Cardiac muscle cell (in vitro differentiated cells and primary cell): Measurements from ENCODE around the gene GPR62. TPM values are rescaled to one million over a fixed set of nuclear protein-coding genes. Genes with fewer than 3 reads are reported as not detected.
A peak's percentile ranks its signal among the peaks of the same experiment; 100 is the strongest.

Experiments used
- DNase-seq, 2 donors: peaks; one replicate each; pipeline versions ENCODE4 v3.0.0 to v3.0.0-alpha.2; 2010 to 2017; ENCODE audit warnings: low read depth in 1 of 2, low spot score in 1 of 2
- H3K27ac ChIP-seq: fragments of 200-600 bp; sonication (generic); 2 replicates; pipeline ENCODE4 v1.5.1; 2016
- H3K27me3 ChIP-seq: fragments of 200-600 bp; sonication (generic); 2 replicates; pipeline ENCODE4 v1.6.0; 2016; ENCODE audit warnings: control low read depth
- H3K36me3 ChIP-seq: fragments of 200-600 bp; sonication (generic); 2 replicates; pipeline ENCODE4 v1.5.1; 2016; ENCODE audit warnings: control low read depth
- H3K4me1 ChIP-seq: fragments of 200-600 bp; sonication (generic); 2 replicates; pipeline ENCODE4 v1.8.1; 2017; ENCODE audit warnings: low read depth, mild to moderate bottlenecking, mixed run types
- H3K4me3 ChIP-seq: fragments of 200-600 bp; sonication (generic); 2 replicates; pipeline ENCODE4 v1.5.1; 2016; ENCODE audit warnings: mild to moderate bottlenecking
- H3K9me3 ChIP-seq: fragments of 200-600 bp; sonication (generic); 2 replicates; pipeline ENCODE4 v1.5.1; 2017; ENCODE audit warnings: low read depth, mild to moderate bottlenecking, control low read depth
- CTCF ChIP-seq: IDR thresholded peaks from 2 replicates; pipeline ENCODE4 v1.5.1; 2012; ENCODE audit warnings: low read depth, mild to moderate bottlenecking, low read length
- polyA plus RNA-seq: library from polyadenylated mRNA; unstranded; fragments of >200 nt; fragmentation: Nextera tagmentation; extraction: Ambion mirVana; gene quantifications from 2 replicates; pipeline ENCODE4 v1.2.1, GENCODE V29; 2016
- total RNA-seq: library from RNA; depleted of rRNA; stranded (reverse); fragments of >200 nt; gene quantifications from 2 replicates; pipeline ENCODE4 v1.2.3, GENCODE V29; 2016

Gene GPR62
- total and polyA plus RNA-seq, 2 experiments from 2014 or later = 0.94 to 1.1 TPM

- peak; percentile 60 to 83 for DNase-seq
- H3K4me1 ChIP-seq = peaks cover 13% of the 10 kb centered on the region
- peak; percentile 46 for TF ChIP-seq CTCF
- no peaks in the 10 kb centered on the region for H3K9me3 ChIP-seq
- H3K27me3 ChIP-seq = peaks cover 24% of the 10 kb centered on the region
- no peak overlapping the region for H3K27ac ChIP-seq
- H3K36me3 ChIP-seq = no peaks in the 10 kb centered on the region
- H3K4me3 ChIP-seq = no peak overlapping the region
Measured at GRCh38 chr3:51955893-51956770, 951 bp downstream of the GPR62 start.

GRCh38 chr3:51957520-51958205 is 2.5 kb downstream of the GPR62 start:
- no peaks in the 10 kb centered on the region for H3K36me3 ChIP-seq
- no peak overlapping the region for H3K4me3 ChIP-seq
- H3K4me1 ChIP-seq = peaks cover 13% of the 10 kb centered on the region
- H3K9me3 ChIP-seq = no peaks in the 10 kb centered on the region
- H3K27ac ChIP-seq = no peak overlapping the region
- peaks cover 24% of the 10 kb centered on the region for H3K27me3 ChIP-seq
- no peak for TF ChIP-seq CTCF
- DNase-seq = no peak

DNA sequence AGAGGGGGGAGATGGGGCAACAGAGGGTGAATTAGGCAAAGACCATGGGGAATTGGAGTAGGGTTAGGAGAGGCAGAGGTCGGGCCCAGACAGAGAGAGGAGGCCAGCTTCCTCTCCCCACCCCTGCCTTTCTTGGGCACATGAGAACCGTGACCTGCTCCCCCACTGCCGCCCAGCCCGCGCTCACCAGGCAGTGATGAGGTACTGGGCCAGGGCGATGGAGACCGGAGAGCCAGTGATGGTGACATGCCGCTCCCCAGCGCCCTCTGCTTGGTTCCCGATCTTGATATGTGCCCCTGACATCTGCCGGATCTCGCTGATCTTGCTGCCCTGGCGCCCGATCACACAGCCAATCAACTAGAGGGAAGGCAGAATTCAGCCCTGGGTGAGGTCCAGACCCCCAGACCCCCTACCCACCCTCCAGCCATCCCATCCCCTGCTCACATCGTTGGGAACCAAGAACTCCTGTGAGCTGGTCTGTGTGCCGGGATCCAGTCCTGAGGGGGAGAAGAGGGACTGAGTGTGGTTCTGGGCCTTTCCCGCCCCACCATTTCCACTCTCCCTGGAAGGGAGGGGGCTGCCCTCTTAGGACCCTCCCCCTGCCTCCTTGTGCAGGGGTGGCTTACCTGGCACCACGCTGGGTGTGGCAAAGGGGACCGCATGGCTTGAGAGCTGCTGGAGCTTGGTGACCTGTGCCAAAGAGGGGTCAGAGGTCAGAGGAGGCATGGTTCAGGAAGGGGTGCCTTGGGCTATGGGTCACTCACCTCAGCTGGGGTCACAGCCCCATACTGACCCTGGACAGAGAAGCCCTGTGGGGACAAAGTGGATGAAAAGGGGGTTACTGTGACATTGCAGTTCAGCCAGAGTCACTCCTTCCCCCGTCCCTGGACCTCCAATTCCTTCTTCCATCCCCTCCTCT is 3.7 kb downstream of the GPR62 start:
- Histone ChIP-seq H3K4me3 (no peak overlapping the region), H3K9me3 (no peaks in the 10 kb centered on the region), H3K27ac (no peak overlapping the region), H3K4me1 (peaks cover 9% of the 10 kb centered on the region), H3K36me3 (no peaks in the 10 kb centered on the region), H3K27me3 (peaks cover 20% of the 10 kb centered on the region)
- no peak for TF ChIP-seq CTCF
- no peak for DNase-seq

GRCh38 chr3:51959651-51960050 is 4.5 kb downstream of the GPR62 start:
- TF ChIP-seq CTCF = no peak
- Histone ChIP-seq H3K36me3 (no peaks in the 10 kb centered on the region), H3K4me1 (peaks cover 17% of the 10 kb centered on the region), H3K27ac (no peak overlapping the region), H3K9me3 (no peaks in the 10 kb centered on the region), H3K4me3 (no peak overlapping the region), H3K27me3 (peaks cover 12% of the 10 kb centered on the region)
- DNase-seq = no peak

GRCh38 chr3:51960386-51960785 is 5.2 kb downstream of the GPR62 start:
- H3K4me3 ChIP-seq = no peak overlapping the region
- no peak for TF ChIP-seq CTCF
- H3K36me3 ChIP-seq = no peaks in the 10 kb centered on the region
- H3K27ac ChIP-seq = no peak overlapping the region
- DNase-seq = no peak
- peaks cover 17% of the 10 kb centered on the region for H3K4me1 ChIP-seq
- H3K27me3 ChIP-seq = peaks cover 5% of the 10 kb centered on the region
- H3K9me3 ChIP-seq = no peaks in the 10 kb centered on the region
